ENCODE data around the gene GSTP1.

GRCh38 chr11:67606492-67607295 is 23.1 kb downstream of the GSTP1 start, which contains the start of gene NDUFV1:
- TF ChIP-seq CTCF (IDR thresholded peaks at IDR 0.05): peak; percentile 60 to 90 (median 78)
- TF ChIP-seq POLR2A (IDR thresholded peaks at IDR 0.05): peak in 3 of 4 donors; percentile 53 to 72 (median 62)
